H1 (cell line): ENCODE data around the gene NME4. TPM values are rescaled to one million over a fixed set of nuclear protein-coding genes. Genes with fewer than 3 reads are reported as not detected.

Source experiments
- ASH2L ChIP-seq: fragments of 200-600, 300-600 bp; sonication (generic); IDR thresholded peaks from one replicate; pipeline ENCODE4 v1.7.1; 2017; ENCODE audit warnings: low read length
- BACH1 ChIP-seq: IDR thresholded peaks from 2 replicates; pipeline ENCODE4 v1.6.1; 2012; ENCODE audit warnings: low read length, improper control_type of control experiment
- CTBP2 ChIP-seq: IDR thresholded peaks from 2 replicates; pipeline ENCODE4 v1.7.0; 2011; ENCODE audit warnings: borderline replicate concordance, mild to moderate bottlenecking, moderate library complexity, mixed read lengths, low read length; ENCODE audit not compliant: insufficient read depth, insufficient read length
- KDM1A ChIP-seq: fragments of 200-600, 300-600 bp; sonication (generic); IDR thresholded peaks from 2 replicates; pipeline ENCODE4 v1.7.1; 2016; ENCODE audit warnings: mild to moderate bottlenecking, low read length, borderline replicate concordance
- MAX ChIP-seq: IDR thresholded peaks from 2 replicates; pipeline ENCODE4 v1.6.1; 2012; ENCODE audit warnings: inconsistent platforms
- RAD21 ChIP-seq, 2 experiments: IDR thresholded peaks in 1 of 2; conservative IDR thresholded peaks in 1 of 2; 2 replicates each; pipeline ENCODE4 v1.6.1; 2011; ENCODE audit warnings: low read depth in 2 of 2, low read length in 2 of 2, improper control_type of control experiment in 1 of 2, inconsistent platforms in 1 of 2, mild to moderate bottlenecking in 1 of 2, moderate library complexity in 1 of 2
- RFX5 ChIP-seq: IDR thresholded peaks from 2 replicates; pipeline ENCODE4 v1.6.1; 2011; ENCODE audit warnings: low read depth, low read length, improper control_type of control experiment, borderline replicate concordance
- SIN3A ChIP-seq, 2 experiments: IDR thresholded peaks in 1 of 2; conservative IDR thresholded peaks in 1 of 2; 2 replicates each; pipeline ENCODE4 v1.6.1; 2011 to 2012; ENCODE audit warnings: low read length in 2 of 2, improper control_type of control experiment in 1 of 2, low read depth in 1 of 2, mild to moderate bottlenecking in 1 of 2
- SP4 ChIP-seq: IDR thresholded peaks from 2 replicates; pipeline ENCODE4 v1.6.1; 2012; ENCODE audit warnings: low read length, inconsistent platforms
- TCF12 ChIP-seq: IDR thresholded peaks from 2 replicates; pipeline ENCODE4 v1.6.1; 2011; ENCODE audit warnings: low read depth, mild to moderate bottlenecking, low read length
- polyA plus RNA-seq, 7 experiments: library from polyadenylated mRNA; depleted of rRNA in 3 of 7; stranded (reverse) in 5 of 7; unstranded in 2 of 7; fragments of >200 nt in 5 of 7; fragments of 200-250 nt in 2 of 7; gene quantifications; 1 replicate in 5 of 7; 2 replicates in 1 of 7; 4 replicates in 1 of 7; pipeline versions ENCODE4 v1.2.1 to v1.2.3, GENCODE V29; 2011 to 2013; ENCODE audit warnings: missing spikeins in 2 of 7, mixed read lengths in 2 of 7
- total RNA-seq: library from RNA; stranded (reverse); fragmentation: NEBNext Ultra II Directional; extraction: Animal tissue kit (Norgen Biotek cat#: 25700); gene quantifications from 2 replicates; pipeline ENCODE4 v1.2.1, GENCODE V29; 2021

NME4 gene
- total and polyA plus RNA-seq, 2 of the 8 experiments (the other 6 are each of a cell fraction or from before 2014, with no cell fraction given), result 408 to 863 TPM

DNA sequence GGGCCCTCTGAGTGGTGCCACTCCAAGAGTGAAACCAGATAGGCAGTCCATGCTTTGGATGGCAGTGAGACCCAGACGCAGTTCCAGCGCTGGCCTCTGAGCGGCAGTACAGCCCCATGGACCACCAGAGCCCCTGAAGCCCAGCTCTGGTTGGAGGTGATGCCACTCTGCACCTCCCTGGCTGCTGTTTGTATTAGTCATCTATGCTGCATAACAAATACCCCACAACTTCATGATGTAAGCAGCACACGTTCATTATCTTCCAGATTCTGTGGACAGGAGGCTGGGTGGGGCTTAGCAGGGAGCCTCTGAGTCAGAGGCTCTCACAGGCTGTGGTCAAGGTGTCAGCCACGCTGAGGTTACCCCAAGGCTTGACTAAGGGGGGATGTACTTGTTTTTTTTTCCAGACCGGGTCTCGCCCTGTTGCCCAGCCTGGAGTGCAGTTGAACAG lies 5.1 kb upstream of the NME4 start (continued):
- peak; percentile 99 for TF ChIP-seq RAD21 (IDR thresholded peaks at IDR 0.05 in 1 of 2, conservative IDR thresholded peaks at IDR 0.05 in 1 of 2; ENCODE audit: low read depth in 2 of 2, low read length in 2 of 2)
- TF ChIP-seq KDM1A, result peak; percentile 97
- TF ChIP-seq BACH1, result no peak
- TF ChIP-seq CTBP2, result no peak
- no peak for TF ChIP-seq RFX5
- no peak for TF ChIP-seq TCF12
- no peak for TF ChIP-seq ASH2L
- TF ChIP-seq SP4, result peak; percentile 75; the same call in 1 of the 2 replicates
- TF ChIP-seq SIN3A (conservative IDR thresholded peaks at IDR 0.05 in 1 of 2, IDR thresholded peaks at IDR 0.05 in 1 of 2; ENCODE audit: low read depth in 1 of 2, low read length in 2 of 2), result 0 out of 4 replicates have a peak, but pooled peaks of 1 of the 2 experiments have one; percentile 61
- TF ChIP-seq MAX, result 0 out of 2 replicates have a peak, but pooled peaks have one; percentile 27
